Measurements from ENCODE around the gene KANSL2. TPM values are rescaled to one million over a fixed set of nuclear protein-coding genes. Genes with fewer than 3 reads are reported as not detected.

The KANSL2 gene
- total and polyA plus RNA-seq, 2 of the 13 experiments (the other 11 are each of a cell fraction or from before 2014, with no cell fraction given) = 24.1 to 41.3 TPM

GRCh38 chr12:48716493-48717251 is 34.6 kb upstream of the KANSL2 start, which contains the start of gene CCNT1 (continued):
- TF ChIP-seq, protein P1, sequence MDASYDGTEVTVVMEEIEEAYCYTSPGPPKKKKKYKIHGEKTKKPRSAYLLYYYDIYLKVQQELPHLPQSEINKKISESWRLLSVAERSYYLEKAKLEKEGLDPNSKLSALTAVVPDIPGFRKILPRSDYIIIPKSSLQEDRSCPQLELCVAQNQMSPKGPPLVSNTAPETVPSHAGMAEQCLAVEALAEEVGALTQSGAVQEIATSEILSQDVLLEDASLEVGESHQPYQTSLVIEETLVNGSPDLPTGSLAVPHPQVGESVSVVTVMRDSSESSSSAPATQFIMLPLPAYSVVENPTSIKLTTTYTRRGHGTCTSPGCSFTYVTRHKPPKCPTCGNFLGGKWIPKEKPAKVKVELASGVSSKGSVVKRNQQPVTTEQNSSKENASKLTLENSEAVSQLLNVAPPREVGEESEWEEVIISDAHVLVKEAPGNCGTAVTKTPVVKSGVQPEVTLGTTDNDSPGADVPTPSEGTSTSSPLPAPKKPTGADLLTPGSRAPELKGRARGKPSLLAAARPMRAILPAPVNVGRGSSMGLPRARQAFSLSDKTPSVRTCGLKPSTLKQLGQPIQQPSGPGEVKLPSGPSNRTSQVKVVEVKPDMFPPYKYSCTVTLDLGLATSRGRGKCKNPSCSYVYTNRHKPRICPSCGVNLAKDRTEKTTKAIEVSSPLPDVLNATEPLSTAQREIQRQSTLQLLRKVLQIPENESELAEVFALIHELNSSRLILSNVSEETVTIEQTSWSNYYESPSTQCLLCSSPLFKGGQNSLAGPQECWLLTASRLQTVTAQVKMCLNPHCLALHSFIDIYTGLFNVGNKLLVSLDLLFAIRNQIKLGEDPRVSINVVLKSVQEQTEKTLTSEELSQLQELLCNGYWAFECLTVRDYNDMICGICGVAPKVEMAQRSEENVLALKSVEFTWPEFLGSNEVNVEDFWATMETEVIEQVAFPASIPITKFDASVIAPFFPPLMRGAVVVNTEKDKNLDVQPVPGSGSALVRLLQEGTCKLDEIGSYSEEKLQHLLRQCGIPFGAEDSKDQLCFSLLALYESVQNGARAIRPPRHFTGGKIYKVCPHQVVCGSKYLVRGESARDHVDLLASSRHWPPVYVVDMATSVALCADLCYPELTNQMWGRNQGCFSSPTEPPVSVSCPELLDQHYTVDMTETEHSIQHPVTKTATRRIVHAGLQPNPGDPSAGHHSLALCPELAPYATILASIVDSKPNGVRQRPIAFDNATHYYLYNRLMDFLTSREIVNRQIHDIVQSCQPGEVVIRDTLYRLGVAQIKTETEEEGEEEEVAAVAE (CRISPR knock-in tag; IDR thresholded peaks at IDR 0.05; ENCODE audit: borderline replicate concordance) = peak; percentile 96; the same call in 1 of the 2 replicates
- TF ChIP-seq ATF6 (CRISPR knock-in tag; conservative IDR thresholded peaks at IDR 0.05) (0 out of 2 replicates have a peak, but pooled peaks have one; percentile 36), IRF1 (CRISPR knock-in tag; IDR thresholded peaks at IDR 0.05; ENCODE audit: low read depth) (no peak), ZNF460 (CRISPR knock-in tag; IDR thresholded peaks at IDR 0.05; ENCODE audit: borderline replicate concordance) (peak; percentile 56; the same call in 1 of the 2 replicates), ZHX2 (IDR thresholded peaks at IDR 0.05; ENCODE audit: low read depth) (peak; percentile 98), ZHX2 (CRISPR knock-in tag; IDR thresholded peaks at IDR 0.05; ENCODE audit: borderline replicate concordance) (no peak)
- TF ChIP-seq, protein P2, sequence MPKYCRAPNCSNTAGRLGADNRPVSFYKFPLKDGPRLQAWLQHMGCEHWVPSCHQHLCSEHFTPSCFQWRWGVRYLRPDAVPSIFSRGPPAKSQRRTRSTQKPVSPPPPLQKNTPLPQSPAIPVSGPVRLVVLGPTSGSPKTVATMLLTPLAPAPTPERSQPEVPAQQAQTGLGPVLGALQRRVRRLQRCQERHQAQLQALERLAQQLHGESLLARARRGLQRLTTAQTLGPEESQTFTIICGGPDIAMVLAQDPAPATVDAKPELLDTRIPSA (CRISPR knock-in tag; IDR thresholded peaks at IDR 0.05; ENCODE audit: borderline replicate concordance) = no peak
